ENCODE results near the gene TUBD1.
"Not testable (repeated sequence)": the region's sequence is repeated elsewhere in the genome, so short reads cannot be mapped to it uniquely, and the experiment has no call there.

The TUBD1 gene

DNA sequence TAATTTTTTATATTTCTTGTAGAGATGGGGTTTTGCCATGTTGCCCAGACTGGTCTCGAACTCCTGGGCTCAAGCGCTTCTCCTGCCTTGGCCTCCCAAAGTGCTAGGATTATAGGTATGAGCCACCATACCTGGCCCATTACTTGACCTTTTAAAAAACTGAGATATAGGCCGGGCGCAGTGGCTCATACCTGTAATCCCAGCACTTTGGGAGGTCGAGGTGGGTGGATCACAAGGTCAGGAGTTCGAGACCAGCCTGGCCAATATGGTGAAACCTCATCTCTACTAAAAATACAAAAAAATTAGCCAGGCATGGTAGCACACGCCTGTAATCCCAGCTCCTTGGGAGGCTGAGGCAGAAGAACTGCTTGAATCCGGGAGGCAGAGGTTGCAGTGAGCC is 19.3 kb downstream of the TUBD1 start:
- FAIRE-seq, result not testable (repeated sequence)

DNA sequence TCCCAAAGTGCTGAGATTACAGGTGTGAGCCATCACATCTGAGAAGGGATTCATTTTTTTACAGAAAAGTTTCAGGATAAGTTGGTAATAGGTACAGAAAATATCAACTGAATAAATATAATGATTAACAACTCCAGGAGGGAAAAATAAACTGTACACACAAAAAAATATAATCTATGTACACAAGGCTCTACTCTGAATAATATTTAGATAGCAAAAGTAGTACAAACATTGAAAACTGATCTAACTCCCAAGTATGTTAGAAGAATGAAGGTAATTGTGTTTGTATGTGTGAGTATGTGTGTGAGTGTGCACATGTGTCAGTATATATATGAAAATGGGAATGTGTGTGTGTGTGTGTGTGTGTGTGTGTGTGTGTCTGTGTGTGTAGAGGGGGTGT is 20.4 kb downstream of the TUBD1 start:
- FAIRE-seq, result no peak

- no peak for FAIRE-seq
Measured at GRCh38 chr17:59870482-59870881, 22.3 kb downstream of the TUBD1 start.

DNA sequence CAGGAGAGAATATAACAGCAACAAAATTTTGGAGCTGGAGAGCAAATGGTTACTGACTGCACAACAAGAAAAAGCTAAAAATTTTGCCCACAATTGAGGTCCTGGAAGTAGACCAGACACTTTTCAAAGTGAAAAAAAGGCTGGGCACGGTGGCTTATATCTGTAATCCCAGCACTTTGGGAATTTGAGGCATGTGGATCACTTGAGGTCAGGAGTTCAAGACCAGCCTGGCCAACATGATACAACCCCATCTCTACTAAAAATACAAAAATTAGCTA is 22.9 kb downstream of the TUBD1 start:
- FAIRE-seq, result no peak

GRCh38 chr17:59863616-59864015 is 29.1 kb downstream of the TUBD1 start:
- FAIRE-seq, result no peak

- peak; percentile 99 for FAIRE-seq
Measured at GRCh38 chr17:59859444-59860025, 33.2 kb downstream of the TUBD1 start.

- no peak for FAIRE-seq
Measured at GRCh38 chr17:59858932-59859331, 33.8 kb downstream of the TUBD1 start.

DNA sequence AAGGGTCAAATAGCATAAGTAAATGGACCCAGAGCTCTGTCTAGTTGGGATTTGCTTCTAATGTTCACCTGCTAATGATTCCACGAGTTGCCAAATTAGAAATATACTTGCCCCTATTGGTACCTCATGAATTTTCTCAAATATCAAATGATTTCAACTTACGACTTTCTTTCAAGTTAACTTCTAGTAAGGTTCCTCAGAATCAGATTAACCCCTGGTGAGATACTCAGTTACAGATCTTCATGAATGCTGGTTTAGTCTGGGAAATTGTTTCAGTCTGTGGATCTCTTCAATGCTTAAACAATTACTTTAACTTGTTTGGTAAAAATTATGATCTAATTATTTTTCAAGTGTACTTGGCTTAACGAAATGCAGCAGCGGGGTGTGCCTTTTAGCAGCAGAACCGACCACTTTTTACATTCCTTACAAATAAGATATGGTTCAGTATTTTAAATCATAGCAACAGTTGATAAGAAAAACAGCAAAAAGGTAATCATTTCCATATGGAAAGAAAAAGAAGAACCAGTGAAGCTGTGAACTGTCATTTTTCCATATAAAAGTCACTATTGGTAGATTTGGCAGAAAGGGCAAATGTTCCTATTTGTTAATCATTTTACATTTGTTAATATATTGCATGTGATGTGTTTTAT is 34.5 kb downstream of the TUBD1 start:
- peak; percentile 97 for FAIRE-seq

DNA sequence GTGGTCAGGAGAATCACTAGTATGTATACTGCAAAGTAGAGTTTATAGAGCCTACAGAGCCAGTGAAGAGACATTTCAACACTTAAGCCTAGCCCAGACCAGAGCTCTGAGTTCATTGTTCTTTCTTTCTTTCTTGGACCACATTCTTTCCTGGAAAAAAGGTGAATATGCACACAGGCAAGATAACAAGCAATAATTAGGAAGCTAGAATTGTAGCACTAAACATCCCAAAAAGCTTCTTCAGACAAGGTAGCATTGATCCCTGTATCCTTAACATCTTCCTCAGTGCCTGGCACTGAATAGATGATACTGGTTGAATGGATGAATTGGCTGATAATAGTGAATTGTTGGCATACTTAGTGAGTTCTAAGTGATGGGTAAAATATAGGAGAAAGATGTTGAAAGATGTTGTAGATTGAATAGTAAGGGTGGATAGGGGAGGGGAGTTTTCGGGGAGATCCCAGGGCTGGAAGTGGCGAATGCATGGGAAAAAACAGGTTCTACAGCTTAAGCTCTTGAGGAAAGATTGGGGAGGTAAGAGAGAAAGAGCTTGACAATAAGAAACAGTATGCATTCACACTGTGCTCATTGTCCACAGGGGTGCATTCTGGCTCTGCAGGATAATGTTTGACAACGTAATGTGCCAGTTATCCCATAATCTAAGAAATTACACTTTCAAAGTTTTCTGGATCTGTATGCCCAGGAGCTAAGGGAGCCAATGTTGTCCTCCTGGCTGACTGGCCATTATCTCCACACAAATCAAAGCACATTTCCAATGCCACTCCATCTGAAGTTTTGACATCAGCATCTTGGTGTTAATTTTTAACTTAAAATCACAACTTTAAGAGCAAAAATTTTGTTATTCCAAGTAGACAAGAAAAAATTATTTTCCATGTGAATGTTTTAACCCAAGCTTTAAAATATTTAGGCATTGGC is 35.6 kb downstream of the TUBD1 start:
- peak; percentile 69 for FAIRE-seq

DNA sequence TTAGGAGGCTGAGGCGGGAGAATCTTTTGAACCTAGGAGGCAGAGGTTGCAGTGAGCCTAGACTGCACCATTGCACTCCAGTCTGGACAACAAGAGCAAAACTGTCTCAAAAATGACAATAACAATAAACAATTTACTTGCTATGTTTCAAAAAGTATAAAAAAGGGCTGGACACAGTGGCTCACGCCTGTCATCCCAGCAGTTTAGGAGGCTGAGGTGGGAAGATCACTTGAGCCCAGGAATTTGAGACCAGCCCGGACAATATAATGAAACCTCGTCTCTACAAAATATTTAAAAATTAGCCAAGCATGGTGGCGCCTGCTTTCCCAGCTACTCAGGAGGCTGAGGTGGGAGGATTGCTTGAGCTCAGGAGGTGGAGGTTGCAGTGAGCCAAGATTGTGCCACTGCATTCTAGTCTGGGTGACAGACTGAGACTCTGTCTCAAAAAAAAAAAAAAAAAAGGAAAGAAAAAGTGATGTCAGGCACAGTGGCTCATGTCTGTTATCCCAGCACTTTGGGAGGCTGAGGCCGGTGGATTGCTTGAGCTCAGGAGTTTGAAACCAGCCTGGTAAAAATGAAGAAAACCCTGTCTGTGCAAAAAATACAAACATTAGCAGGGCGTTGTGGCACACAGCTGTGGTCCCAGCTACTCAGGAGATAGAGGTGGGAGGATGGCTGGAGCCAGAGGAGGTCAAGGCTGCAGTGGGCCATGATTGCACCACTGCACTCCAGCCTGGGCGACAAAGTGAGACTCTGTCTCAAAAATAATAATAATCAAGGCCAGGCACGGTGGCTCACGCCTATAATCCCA is 38.6 kb downstream of the TUBD1 start:
- FAIRE-seq, result not testable (repeated sequence)

DNA sequence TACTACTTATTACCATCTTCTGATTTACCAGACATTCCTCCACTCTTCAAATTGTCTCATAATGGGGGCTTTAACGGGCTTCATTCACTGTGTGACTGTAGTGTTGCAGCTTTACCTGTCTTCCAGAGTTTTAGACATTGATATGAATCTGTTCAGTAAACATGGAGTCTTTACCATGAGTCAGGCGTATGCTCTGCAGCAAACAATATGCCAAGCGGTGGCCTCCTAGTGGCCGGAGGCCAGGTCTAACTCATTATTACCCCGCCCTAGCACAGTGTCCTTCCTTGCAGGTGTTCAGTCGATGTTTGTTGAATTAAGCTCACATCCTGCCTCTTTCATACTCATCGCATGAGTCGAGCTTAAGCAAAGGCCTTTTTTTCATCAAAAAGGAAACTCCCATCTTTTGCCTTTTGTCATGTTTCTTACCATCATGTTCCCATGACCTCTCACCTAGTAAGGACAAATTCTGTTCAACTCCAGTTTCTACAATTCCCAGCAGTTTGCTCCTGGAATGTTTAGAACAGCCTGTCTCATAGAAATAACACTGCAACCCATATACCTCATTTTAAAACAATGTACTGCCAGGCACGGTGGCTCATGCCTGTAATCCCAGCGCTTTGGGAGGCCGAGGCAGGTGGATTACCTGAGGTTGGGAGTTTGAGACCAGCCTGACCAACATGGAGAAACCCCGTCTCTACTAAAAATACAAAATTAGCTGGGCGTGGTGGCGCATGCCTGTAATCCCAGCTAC is 39.4 kb downstream of the TUBD1 start:
- FAIRE-seq, result peak; percentile 96

DNA sequence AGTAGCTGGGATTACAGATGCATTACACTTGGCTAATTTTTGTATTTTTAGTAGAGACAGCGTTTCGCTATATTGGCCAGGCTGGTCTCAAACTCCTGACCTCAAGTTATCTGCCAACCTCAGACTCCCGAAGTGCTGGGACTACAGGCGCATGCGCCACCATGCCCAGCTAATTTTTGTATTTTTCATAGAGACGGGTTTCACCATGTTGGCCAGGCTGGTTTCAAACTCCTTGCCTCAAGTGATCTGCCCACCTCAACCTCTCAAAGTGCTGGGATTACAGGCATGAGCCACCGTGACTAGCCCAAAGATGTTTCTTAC is 39.9 kb downstream of the TUBD1 start:
- FAIRE-seq, result not testable (repeated sequence)

- FAIRE-seq, result peak; percentile 80
Measured at GRCh38 chr17:59851439-59852375, 41.0 kb downstream of the TUBD1 start.

- not testable (repeated sequence) for FAIRE-seq
Measured at GRCh38 chr17:59850311-59850710, 42.4 kb downstream of the TUBD1 start.

GRCh38 chr17:59848778-59849177 is 44.0 kb downstream of the TUBD1 start:
- no peak for FAIRE-seq

- FAIRE-seq, result no peak
Measured at GRCh38 chr17:59848385-59848668, 44.4 kb downstream of the TUBD1 start.

- FAIRE-seq, result peak; percentile 95
Measured at GRCh38 chr17:59846394-59847165, 46.2 kb downstream of the TUBD1 start.

- FAIRE-seq, result no peak
Measured at GRCh38 chr17:59845595-59846393, 46.9 kb downstream of the TUBD1 start.

GRCh38 chr17:59844884-59845594 is 47.7 kb downstream of the TUBD1 start:
- FAIRE-seq, result no peak
